Body of pancreas (tissue), 4 donors: ENCODE data around the gene CCDC6.

ENCODE experiments used
- CTCF ChIP-seq, 7 experiments: fragments of 450-650 bp in 4 of 7; fragments of 200-600 bp in 3 of 7; sonication (generic) in 3 of 7; IDR thresholded peaks; one replicate each; pipeline ENCODE4 v1.5.1; 2016 to 2019; ENCODE audit warnings: antibody characterized with exemption in 7 of 7
- POLR2A ChIP-seq, 3 donors: fragments of 450-650 bp; IDR thresholded peaks; one replicate each; pipeline ENCODE4 v1.6.1; 2016; ENCODE audit warnings: antibody characterized with exemption in 3 of 3, mild to moderate bottlenecking in 2 of 3

DNA sequence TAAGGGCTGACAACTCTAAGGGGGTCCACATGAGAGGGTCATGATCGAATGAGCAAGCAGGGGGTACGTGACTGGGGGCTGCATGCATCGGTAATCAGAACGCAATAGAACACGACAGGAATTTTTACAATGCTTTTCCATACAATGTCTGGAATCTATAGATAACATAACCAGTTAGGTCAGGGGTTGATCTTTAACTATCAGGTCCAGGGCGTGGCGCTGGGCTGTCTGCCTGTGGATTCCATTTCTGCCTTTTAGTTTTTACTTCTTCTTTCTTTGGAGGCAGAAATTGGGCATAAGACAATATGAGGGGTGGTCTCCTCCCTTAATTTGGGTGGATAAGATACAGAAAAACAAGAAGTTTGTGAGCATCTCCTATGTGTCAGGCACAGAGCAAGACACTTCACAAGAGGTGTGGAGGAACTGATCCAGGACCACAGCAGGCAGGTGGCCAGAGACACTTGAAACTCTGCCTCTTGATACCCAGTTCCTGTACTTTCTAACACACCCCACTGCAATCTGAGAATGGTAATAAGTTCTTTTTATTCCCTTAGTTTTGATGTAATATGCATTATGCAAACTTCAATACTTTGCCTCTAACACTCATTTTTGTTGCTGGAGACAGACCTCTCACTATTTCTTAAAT, 135.1 kb downstream of the CCDC6 start:
- no peak for TF ChIP-seq CTCF (IDR thresholded peaks at IDR 0.05)
- TF ChIP-seq POLR2A (IDR thresholded peaks at IDR 0.05) = no peak
